ENCODE measurements around the gene UBQLN3.

Gene UBQLN3

GRCh38 chr11:5531053-5531831 is 21.5 kb upstream of the UBQLN3 start:
- FAIRE-seq = no peak
- DNase-seq (ENCODE audit: insufficient read length) = no peak

GRCh38 chr11:5528495-5528894 is 18.7 kb upstream of the UBQLN3 start:
- no peak for DNase-seq (ENCODE audit: insufficient read length)
- TF ChIP-seq POLR2A (IDR thresholded peaks at IDR 0.05; ENCODE audit: low read depth, low read length) (no peak), TAF1 (IDR thresholded peaks at IDR 0.05; ENCODE audit: borderline replicate concordance, low read depth, low read length) (no peak), POLR2AphosphoS5 (IDR thresholded peaks at IDR 0.05; ENCODE audit: low read depth, low read length) (no peak)
- FAIRE-seq = no peak

More at GRCh38 chr11:5531053-5531831, 21.5 kb upstream of the UBQLN3 start:
- no peak for TF ChIP-seq POLR2A (IDR thresholded peaks at IDR 0.05; ENCODE audit: low read depth, low read length)
- TF ChIP-seq POLR2AphosphoS5 (IDR thresholded peaks at IDR 0.05; ENCODE audit: low read depth, low read length) = no peak
- TF ChIP-seq TAF1 (IDR thresholded peaks at IDR 0.05; ENCODE audit: borderline replicate concordance, low read depth, low read length) = no peak

GRCh38 chr11:5527716-5528115 is 18.0 kb upstream of the UBQLN3 start:
- no peak for DNase-seq (ENCODE audit: insufficient read length)
- FAIRE-seq = no peak
- TF ChIP-seq TAF1 (IDR thresholded peaks at IDR 0.05; ENCODE audit: borderline replicate concordance, low read depth, low read length) = no peak
- TF ChIP-seq POLR2A (IDR thresholded peaks at IDR 0.05; ENCODE audit: low read depth, low read length) = no peak
- no peak for TF ChIP-seq POLR2AphosphoS5 (IDR thresholded peaks at IDR 0.05; ENCODE audit: low read depth, low read length)

DNA sequence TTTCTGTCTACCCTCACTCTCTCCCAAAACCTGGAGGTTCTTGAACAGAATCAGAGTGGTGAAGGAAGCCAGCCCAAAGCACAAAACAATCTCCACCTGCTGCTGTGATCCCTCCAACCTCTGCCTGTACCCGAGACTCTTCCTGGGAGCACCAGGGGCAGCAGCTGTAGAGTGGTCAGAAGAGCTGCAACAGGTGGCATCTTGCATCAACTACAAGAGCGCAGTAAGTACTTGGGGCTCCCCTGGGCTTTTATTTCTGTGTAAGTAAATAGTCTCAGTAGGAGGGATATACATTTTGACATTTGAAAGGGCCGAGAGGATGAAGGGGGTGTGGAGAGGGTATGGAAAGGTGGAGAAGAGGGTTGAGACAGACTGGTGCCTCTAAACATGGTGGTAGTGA is 15.0 kb upstream of the UBQLN3 start:
- FAIRE-seq (no peak), DNase-seq (ENCODE audit: insufficient read length) (no peak)
- TF ChIP-seq TAF1 (IDR thresholded peaks at IDR 0.05; ENCODE audit: borderline replicate concordance, low read depth, low read length) = no peak
- no peak for TF ChIP-seq POLR2A (IDR thresholded peaks at IDR 0.05; ENCODE audit: low read depth, low read length)
- no peak for TF ChIP-seq POLR2AphosphoS5 (IDR thresholded peaks at IDR 0.05; ENCODE audit: low read depth, low read length)

DNA sequence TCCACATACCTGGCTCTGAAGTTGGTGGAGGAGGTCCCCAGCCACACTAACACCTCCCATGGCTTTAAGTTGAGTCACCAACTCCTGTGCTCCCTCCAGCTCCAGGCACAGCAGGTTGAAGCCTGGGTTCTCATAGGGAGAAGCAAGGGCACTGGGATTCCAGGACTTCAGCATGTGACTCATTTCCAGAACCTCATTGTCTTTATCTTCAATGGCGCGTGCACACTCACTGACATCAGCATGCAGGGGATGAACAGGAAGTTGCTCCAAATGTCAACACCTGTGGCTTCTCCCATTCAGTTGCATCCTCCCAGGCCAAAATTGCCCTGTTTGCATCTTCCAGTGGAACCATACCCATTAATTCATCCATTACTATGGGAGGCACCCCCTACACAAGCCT is 12.6 kb upstream of the UBQLN3 start:
- no peak for FAIRE-seq
- TF ChIP-seq POLR2AphosphoS5 (IDR thresholded peaks at IDR 0.05; ENCODE audit: low read depth, low read length) (no peak), TAF1 (IDR thresholded peaks at IDR 0.05; ENCODE audit: borderline replicate concordance, low read depth, low read length) (no peak), POLR2A (IDR thresholded peaks at IDR 0.05; ENCODE audit: low read depth, low read length) (no peak)
- DNase-seq (ENCODE audit: insufficient read length) = no peak

DNA sequence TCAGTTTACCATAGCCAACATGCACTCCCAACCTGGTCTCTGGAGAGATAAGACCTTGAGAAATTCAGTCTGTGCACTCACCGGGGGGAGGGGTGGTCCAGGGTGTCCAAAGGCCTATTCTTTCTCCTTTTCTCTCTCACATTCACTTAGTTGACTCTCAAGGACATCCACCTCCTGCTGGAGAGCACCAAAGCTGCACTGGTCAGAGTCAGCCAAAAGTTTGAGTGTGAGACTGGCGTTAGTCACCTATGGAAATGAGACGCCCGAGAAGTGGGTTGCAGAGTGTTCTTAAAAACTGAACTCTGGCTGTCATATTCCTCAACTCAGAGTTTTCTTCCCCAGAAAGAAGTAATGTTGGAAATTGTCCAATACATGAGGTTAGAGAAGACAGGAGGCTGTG is 11.8 kb upstream of the UBQLN3 start:
- no peak for FAIRE-seq
- TF ChIP-seq POLR2AphosphoS5 (IDR thresholded peaks at IDR 0.05; ENCODE audit: low read depth, low read length) = no peak
- no peak for TF ChIP-seq POLR2A (IDR thresholded peaks at IDR 0.05; ENCODE audit: low read depth, low read length)
- TF ChIP-seq TAF1 (IDR thresholded peaks at IDR 0.05; ENCODE audit: borderline replicate concordance, low read depth, low read length) = no peak
- no peak for DNase-seq (ENCODE audit: insufficient read length)

- FAIRE-seq = no peak
Observed at GRCh38 chr11:5516599-5516998, 6.8 kb upstream of the UBQLN3 start, which contains the start of gene UBQLNL. Gene UBQLNL, minus strand, starts transcription at chr11:5516699. Its CDS starts 258 bp downstream, at chr11:5516441.

DNA sequence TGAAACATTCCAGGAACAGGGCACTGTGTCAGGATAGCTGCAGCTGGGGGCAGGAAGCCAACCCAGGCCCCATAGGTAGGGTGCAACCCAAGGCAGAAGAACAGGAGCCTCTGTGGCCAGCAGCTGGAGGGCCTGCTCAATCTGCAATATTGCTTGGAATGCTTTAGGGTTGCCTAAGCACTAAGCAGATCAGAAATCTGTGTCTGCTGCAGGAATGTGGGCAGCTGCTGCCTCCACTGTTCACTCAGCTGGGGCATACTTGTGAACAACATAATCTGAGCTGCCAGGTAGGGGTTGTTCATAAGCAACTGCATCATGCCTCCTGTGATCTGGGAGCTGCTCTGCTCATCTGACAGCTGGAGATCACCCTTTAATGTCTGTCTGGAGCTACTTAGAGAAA is 5.1 kb upstream of the UBQLN3 start:
- TF ChIP-seq TAF1 (IDR thresholded peaks at IDR 0.05; ENCODE audit: borderline replicate concordance, low read depth, low read length) = no peak
- TF ChIP-seq POLR2A (IDR thresholded peaks at IDR 0.05; ENCODE audit: low read depth, low read length) = no peak
- TF ChIP-seq POLR2AphosphoS5 (IDR thresholded peaks at IDR 0.05; ENCODE audit: low read depth, low read length) = no peak
- DNase-seq (ENCODE audit: insufficient read length) (no peak), FAIRE-seq (no peak)

More at GRCh38 chr11:5516599-5516998, 6.8 kb upstream of the UBQLN3 start, which contains the start of gene UBQLNL:
- no peak for DNase-seq (ENCODE audit: insufficient read length)
- no peak for TF ChIP-seq POLR2A (IDR thresholded peaks at IDR 0.05; ENCODE audit: low read depth, low read length)
- no peak for TF ChIP-seq POLR2AphosphoS5 (IDR thresholded peaks at IDR 0.05; ENCODE audit: low read depth, low read length)
- TF ChIP-seq TAF1 (IDR thresholded peaks at IDR 0.05; ENCODE audit: borderline replicate concordance, low read depth, low read length) = no peak

GRCh38 chr11:5508605-5509004 is 1.2 kb downstream of the UBQLN3 start:
- FAIRE-seq = no peak
- TF ChIP-seq TAF1 (IDR thresholded peaks at IDR 0.05; ENCODE audit: borderline replicate concordance, low read depth, low read length) (no peak), POLR2AphosphoS5 (IDR thresholded peaks at IDR 0.05; ENCODE audit: low read depth, low read length) (no peak), POLR2A (IDR thresholded peaks at IDR 0.05; ENCODE audit: low read depth, low read length) (no peak)
- DNase-seq (ENCODE audit: insufficient read length) = no peak

GRCh38 chr11:5507933-5508305 is 1.8 kb downstream of the UBQLN3 start:
- FAIRE-seq = no peak
- no peak for DNase-seq (ENCODE audit: insufficient read length)
- TF ChIP-seq POLR2AphosphoS5 (IDR thresholded peaks at IDR 0.05; ENCODE audit: low read depth, low read length) (no peak), TAF1 (IDR thresholded peaks at IDR 0.05; ENCODE audit: borderline replicate concordance, low read depth, low read length) (no peak), POLR2A (IDR thresholded peaks at IDR 0.05; ENCODE audit: low read depth, low read length) (no peak)

- DNase-seq (ENCODE audit: insufficient read length) = no peak
- TF ChIP-seq POLR2AphosphoS5 (IDR thresholded peaks at IDR 0.05; ENCODE audit: low read depth, low read length) (no peak), TAF1 (IDR thresholded peaks at IDR 0.05; ENCODE audit: borderline replicate concordance, low read depth, low read length) (no peak), POLR2A (IDR thresholded peaks at IDR 0.05; ENCODE audit: low read depth, low read length) (no peak)
- no peak for FAIRE-seq
Observed at GRCh38 chr11:5507177-5507932, 2.4 kb downstream of the UBQLN3 start.

Measured in GM12892 (cell line).